Adrenal gland (tissue), 12 donors: ENCODE results near the gene SH3RF2. TPM values are rescaled to one million over a fixed set of nuclear protein-coding genes. Genes with fewer than 3 reads are reported as not detected.

Experiments
- DNase-seq, 7 donors: peaks; one replicate each; pipeline ENCODE4 v3.0.0-alpha.2; 2019 to 2020
- H3K27ac ChIP-seq, 5 donors: fragments of 200-600 bp; sonication (generic) in 4 of 5; 1 replicate in 3 of 5; 2 replicates in 2 of 5; pipeline versions ENCODE4 v1.5.1 to v1.8.0; 2016 to 2020; ENCODE audit warnings: mild to moderate bottlenecking in 1 of 5
- H3K27me3 ChIP-seq: fragments of 200-600 bp; 2 replicates; pipeline ENCODE4 v1.8.0; 2021
- H3K36me3 ChIP-seq, 2 donors: fragments of 200-600 bp; replicated peaks in 1 of 2; 1 replicate in 1 of 2; 2 replicates in 1 of 2; pipeline versions ENCODE4 v1.5.1 to v1.8.0; 2018 to 2022
- H3K4me1 ChIP-seq, 2 donors: fragments of 200-600 bp; replicated peaks in 1 of 2; 1 replicate in 1 of 2; 2 replicates in 1 of 2; pipeline versions ENCODE4 v1.5.1 to v1.8.0; 2018 to 2021
- H3K4me3 ChIP-seq, 4 donors: fragments of 200-600 bp; sonication (generic) in 3 of 4; one replicate each; pipeline ENCODE4 v1.5.1; 2016 to 2018
- H3K9me3 ChIP-seq, 3 donors: fragments of 200-600 bp; sonication (generic) in 1 of 3; replicated peaks in 1 of 3; 1 replicate in 2 of 3; 2 replicates in 1 of 3; pipeline versions ENCODE4 v1.5.1 to v1.8.0; 2016 to 2021
- POLR2A ChIP-seq, 2 donors: fragments of 450-650 bp; IDR thresholded peaks; one replicate each; pipeline ENCODE4 v1.6.1; 2017; ENCODE audit warnings: antibody characterized with exemption in 2 of 2, mild to moderate bottlenecking in 2 of 2, moderate library complexity in 1 of 2
- WGBS, 4 donors: extraction: QIAGEN DNeasy Blood & Tissue Kit in 2 of 4; methylation state at CpG; one replicate each; pipeline versions ENCODE4 v1.1.5 to v1.1.7; 2013 to 2017; 5-methylcytosine and 5-hydroxymethylcytosine counted together
- intact Hi-C, 2 donors: fragments of 100-400 bp; cut with DNase I; formaldehyde crosslinking; loops; one replicate each; pipeline versions ENCODE4 v1.14.1 to v1.15.0; 2022 to 2023
- polyA plus RNA-seq, 3 donors: library from polyadenylated mRNA; stranded (reverse); fragments of 200-250 nt in 2 of 3; fragments of 350-450 nt in 1 of 3; fragmentation: Illumina TruSeq in 1 of 3; extraction: RNeasy Lipid Tissue Mini Kit (QIAGEN cat#74804) in 1 of 3; gene quantifications; one replicate each; pipeline ENCODE4 v1.2.3, GENCODE V29; 2013 to 2014
- total RNA-seq, 9 donors: library from RNA; depleted of rRNA in 4 of 9; stranded (reverse); fragments of >200 nt in 4 of 9; fragments of 120-200 nt in 1 of 9; fragmentation: NEBNext Ultra II Directional in 1 of 9; extraction: Animal tissue kit (Norgen Biotek cat#: 25700) in 1 of 9; gene quantifications; one replicate each; pipeline versions ENCODE4 v1.1.0 to v1.2.4, GENCODE V29; 2013 to 2023
- TF ChIP-seq, protein P1 (sequence below), 6 experiments: fragments of 450-650 bp in 4 of 6; fragments of 200-600 bp in 2 of 6; sonication (generic) in 1 of 6; IDR thresholded peaks; 1 replicate in 5 of 6; 2 replicates in 1 of 6; pipeline versions ENCODE4 v1.5.1 to v1.8.0; 2016 to 2021; ENCODE audit warnings: antibody characterized with exemption in 6 of 6, mild to moderate bottlenecking in 2 of 6, moderate library complexity in 1 of 6
- donor health status: healthy with polysubstance abuse.
- donor health status: Bipolar disorder and iron deficiency.
- donor health status: DM: yes; HTN: yes; CAD: no.
- donor health status: DM: no; HTN: no; CAD: no.
- donor health status: DM: no; HTN: no; CAD: no.
- donor health status: DM: yes; HTN: yes; CAD: no.

The SH3RF2 gene
- total and polyA plus RNA-seq, 12 donors, result 0.60 to 3.8 (median 1.2) TPM

DNA sequence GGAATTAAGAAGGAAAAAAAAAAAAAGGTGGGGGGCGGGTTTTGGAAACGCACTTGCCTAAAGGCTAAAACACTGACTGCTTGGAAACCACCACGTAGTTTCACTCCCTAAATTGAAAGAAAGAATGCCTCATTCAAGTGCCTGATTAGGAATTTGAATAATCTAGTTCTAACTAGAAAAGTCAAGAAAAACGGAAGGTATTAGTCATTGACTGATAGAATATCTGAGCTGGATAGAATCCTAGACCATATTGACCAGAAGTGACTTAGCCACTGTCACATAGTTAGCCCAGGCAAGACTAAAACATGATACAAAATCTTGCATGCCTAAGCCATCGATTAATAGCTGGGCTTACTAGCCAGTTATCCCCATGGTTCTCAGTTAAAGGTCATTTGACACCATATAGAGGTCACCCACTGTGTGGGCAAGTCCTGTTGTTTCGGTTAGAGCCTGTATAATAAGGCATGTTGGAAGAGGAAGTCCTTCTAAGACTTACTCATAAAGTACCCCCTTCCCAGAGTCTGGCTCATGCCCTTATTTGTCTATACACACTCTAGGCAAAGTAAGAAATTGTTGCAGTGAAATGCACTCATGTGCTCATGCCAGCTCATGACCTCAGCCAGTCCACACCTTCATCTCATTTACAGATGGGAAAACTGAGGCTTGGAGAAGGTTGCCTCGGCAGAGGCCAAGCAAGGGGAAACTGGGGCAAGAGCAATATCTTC lies 40.2 kb downstream of the SH3RF2 start:
- H3K9me3 ChIP-seq, result no peaks in the 10 kb centered on the region
- no peaks in the 10 kb centered on the region for H3K4me1 ChIP-seq
- H3K4me3 ChIP-seq, result no peak overlapping the region
- H3K27ac ChIP-seq, result no peak overlapping the region
- no peak for DNase-seq
- TF ChIP-seq, protein P1, sequence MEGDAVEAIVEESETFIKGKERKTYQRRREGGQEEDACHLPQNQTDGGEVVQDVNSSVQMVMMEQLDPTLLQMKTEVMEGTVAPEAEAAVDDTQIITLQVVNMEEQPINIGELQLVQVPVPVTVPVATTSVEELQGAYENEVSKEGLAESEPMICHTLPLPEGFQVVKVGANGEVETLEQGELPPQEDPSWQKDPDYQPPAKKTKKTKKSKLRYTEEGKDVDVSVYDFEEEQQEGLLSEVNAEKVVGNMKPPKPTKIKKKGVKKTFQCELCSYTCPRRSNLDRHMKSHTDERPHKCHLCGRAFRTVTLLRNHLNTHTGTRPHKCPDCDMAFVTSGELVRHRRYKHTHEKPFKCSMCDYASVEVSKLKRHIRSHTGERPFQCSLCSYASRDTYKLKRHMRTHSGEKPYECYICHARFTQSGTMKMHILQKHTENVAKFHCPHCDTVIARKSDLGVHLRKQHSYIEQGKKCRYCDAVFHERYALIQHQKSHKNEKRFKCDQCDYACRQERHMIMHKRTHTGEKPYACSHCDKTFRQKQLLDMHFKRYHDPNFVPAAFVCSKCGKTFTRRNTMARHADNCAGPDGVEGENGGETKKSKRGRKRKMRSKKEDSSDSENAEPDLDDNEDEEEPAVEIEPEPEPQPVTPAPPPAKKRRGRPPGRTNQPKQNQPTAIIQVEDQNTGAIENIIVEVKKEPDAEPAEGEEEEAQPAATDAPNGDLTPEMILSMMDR (IDR thresholded peaks at IDR 0.05), result no peak
- TF ChIP-seq POLR2A (IDR thresholded peaks at IDR 0.05), result no peak
- WGBS, 4 donors, result 70 to 92% (median 89%) methylated on average over 7 of the region's 7 CpGs
- H3K27me3 ChIP-seq, result no peaks in the 10 kb centered on the region
- H3K36me3 ChIP-seq, result no peaks in the 10 kb centered on the region
- intact Hi-C loops, result no loop called here

DNA sequence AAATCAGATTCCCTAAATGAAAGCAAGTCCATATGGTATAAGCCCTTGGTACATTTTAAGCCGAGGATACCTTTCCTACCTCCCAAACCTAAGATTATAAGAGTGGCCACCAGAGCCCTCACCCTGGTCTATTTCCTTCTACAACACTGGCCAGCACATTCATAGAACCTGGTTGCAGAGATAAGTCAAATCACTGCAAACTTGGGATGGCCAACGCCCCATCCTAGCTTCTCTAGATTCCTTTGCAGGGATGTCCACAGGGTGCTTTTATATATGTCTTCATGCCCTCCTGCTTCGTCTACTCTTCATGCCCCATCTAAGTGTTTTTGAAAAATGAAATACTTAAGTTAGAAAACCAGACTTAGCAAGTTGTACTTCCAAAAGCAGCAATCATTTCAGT lies 41.8 kb downstream of the SH3RF2 start:
- WGBS, 4 donors, result 79 to 93% (median 90%) methylated on average over 3 of the region's 3 CpGs
- Histone ChIP-seq H3K27ac (no peak overlapping the region), H3K36me3 (no peaks in the 10 kb centered on the region), H3K27me3 (no peaks in the 10 kb centered on the region), H3K4me3 (no peak overlapping the region), H3K9me3 (no peaks in the 10 kb centered on the region), H3K4me1 (no peaks in the 10 kb centered on the region)
- intact Hi-C loops, result no loop called here
- DNase-seq, result no peak
- TF ChIP-seq, protein P1 (IDR thresholded peaks at IDR 0.05), result no peak
- no peak for TF ChIP-seq POLR2A (IDR thresholded peaks at IDR 0.05)

DNA sequence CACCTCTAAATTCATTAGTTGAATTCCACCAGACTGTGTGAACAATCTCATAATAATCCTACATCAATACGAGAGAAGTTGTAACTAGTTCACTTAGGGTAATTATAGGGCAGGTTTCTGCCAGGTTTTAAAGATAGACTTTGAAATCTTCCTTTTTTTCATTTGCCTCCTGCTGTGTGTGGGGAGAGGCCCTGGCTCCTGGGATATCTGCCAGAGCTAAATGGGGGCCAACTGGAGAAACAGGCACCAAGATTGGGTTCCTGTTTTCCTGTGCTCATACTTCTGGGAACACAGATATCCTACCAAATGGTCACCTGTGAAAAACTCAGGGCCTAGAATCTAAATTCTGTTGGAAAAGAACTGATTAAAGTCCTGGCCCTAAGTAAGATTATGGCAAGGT lies 42.3 kb downstream of the SH3RF2 start:
- no peaks in the 10 kb centered on the region for H3K9me3 ChIP-seq
- no peaks in the 10 kb centered on the region for H3K27me3 ChIP-seq
- no peak overlapping the region for H3K4me3 ChIP-seq
- intact Hi-C loops, result no loop called here
- DNase-seq, result no peak
- H3K4me1 ChIP-seq, result no peaks in the 10 kb centered on the region
- H3K36me3 ChIP-seq, result no peaks in the 10 kb centered on the region
- no peak overlapping the region for H3K27ac ChIP-seq
- 80 to 86% (median 82%) methylated on average over 1 of the region's 1 CpG for WGBS, 4 donors
- TF ChIP-seq POLR2A (IDR thresholded peaks at IDR 0.05), result no peak
- TF ChIP-seq, protein P1 (IDR thresholded peaks at IDR 0.05), result no peak

DNA sequence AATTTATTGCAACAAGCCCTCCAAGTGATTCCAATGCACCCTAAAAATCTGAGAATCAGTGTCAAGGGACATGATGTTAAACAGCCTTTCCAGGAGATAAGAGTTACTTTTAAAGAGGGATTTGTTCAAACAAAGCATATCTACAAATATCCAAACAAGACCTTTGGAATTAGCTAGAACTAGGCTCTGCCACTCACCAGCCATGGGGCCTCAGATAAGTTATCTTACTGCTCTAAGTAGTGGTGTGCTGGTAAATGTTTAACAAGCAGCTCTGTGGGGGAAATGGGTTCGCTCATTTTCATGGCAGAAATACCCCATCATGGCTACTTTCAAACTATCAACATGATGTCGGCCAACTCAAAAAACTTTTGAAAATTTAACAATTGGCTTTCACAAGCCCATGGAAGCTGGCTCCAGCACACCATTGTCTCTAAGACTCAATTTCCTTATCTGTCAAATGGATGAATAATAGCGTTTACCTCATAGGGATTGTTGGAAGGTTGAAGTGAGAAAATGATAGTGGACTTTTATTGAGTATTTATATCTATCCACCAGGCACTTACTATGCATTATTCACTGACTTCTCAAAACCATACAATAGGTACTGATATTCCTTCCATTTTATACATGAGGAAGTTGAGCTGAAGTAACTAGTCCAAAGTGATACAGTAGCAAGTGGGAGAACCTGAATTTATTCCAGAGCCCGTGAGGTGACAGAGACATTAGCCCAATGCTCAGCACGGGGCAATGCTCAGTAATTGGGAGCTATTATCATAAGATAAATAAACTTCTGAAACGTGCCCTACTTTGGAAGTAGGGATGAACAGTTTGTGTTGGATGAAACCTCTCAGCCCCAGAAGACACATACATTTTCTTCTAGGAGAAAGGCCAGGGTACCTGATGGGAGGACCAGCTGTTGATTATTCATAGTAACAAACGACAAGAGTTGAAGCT lies 43.2 kb downstream of the SH3RF2 start:
- no peak overlapping the region for H3K4me3 ChIP-seq
- TF ChIP-seq, protein P1 (IDR thresholded peaks at IDR 0.05), result no peak
- TF ChIP-seq POLR2A (IDR thresholded peaks at IDR 0.05), result no peak
- DNase-seq, result no peak
- no peak overlapping the region for H3K27ac ChIP-seq
- no peaks in the 10 kb centered on the region for H3K9me3 ChIP-seq
- no peaks in the 10 kb centered on the region for H3K36me3 ChIP-seq
- no peaks in the 10 kb centered on the region for H3K27me3 ChIP-seq
- 67 to 79% (median 74%) methylated on average over 7 of the region's 7 CpGs for WGBS, 4 donors
- intact Hi-C loops, result no loop called here
- no peaks in the 10 kb centered on the region for H3K4me1 ChIP-seq
